ENCODE results near the gene STEAP1B. TPM values are rescaled to one million over a fixed set of nuclear protein-coding genes. Genes with fewer than 3 reads are reported as not detected.

Gene STEAP1B
- polyA plus RNA-seq, 3 donors: 0.16 TPM; not detected in 2

DNA sequence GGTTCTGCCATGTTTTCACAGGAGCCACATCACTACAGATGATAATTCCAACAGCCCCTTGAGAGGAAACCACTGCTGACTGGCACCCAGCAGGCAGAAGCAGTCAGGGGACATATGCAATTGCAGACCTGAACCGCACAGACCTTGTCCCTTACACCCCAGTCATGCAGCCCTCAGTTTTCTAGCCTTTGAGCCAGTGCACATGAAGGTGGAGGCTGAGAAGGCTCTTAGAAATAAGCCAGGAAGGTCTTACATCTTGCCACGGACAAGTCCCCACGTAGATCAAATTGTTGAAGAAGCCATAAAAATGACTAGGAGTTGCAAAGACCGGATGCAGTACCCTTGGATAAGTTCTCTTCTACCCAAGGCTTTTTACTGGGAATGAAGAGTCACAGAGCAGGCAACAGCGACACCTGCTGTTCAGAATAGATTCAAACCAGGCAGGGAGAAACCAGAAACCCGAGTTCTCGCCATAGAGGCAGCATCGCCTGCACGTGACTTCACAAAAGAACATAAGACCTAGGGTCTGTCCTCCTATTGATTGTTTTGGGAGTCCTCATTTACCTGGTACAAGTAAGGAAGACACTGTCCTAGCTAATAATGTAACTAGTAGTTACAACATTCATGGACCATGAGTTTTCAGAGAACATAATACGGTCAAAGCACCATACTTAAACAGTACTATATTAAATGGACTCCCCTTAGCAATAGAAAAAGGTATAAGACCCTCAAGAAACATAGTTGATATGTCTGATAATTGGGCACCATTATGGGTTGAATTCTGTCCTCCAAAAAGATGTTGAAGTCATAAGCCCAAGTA is 11.1 kb downstream of the STEAP1B start:
- Mint-ChIP-seq H3K4me1 (no peaks in the 10 kb centered on the region), H3K27me3 (ENCODE audit: low read depth in 3 of 3) (peaks cover 0 to 15% (median 6%) of the 10 kb centered on the region in 3 donors), H3K36me3 (no peaks in the 10 kb centered on the region), H3K4me3 (no peak overlapping the region), H3K9me3 (no peaks in the 10 kb centered on the region), H3K27ac (no peak overlapping the region)
- Histone ChIP-seq H3K9ac (ENCODE audit: insufficient read depth, low read length, poor library complexity, severe bottlenecking) (no peak overlapping the region), H3K4me3 (replicated peaks in 1 of 3; ENCODE audit: low read depth in 2 of 3, low read length in 3 of 3) (no peak overlapping the region), H3K4me1 (ENCODE audit: control insufficient read depth in 1 of 2, insufficient read depth in 2 of 2, low read length in 2 of 2) (no peaks in the 10 kb centered on the region), H3K9me3 (replicated peaks in 1 of 2; ENCODE audit: control insufficient read depth in 1 of 2, insufficient read depth in 1 of 2, low read length in 2 of 2) (no peaks in the 10 kb centered on the region), H3K27me3 (ENCODE audit: control insufficient read depth in 2 of 2, insufficient read depth in 2 of 2, low read length in 2 of 2) (peaks cover 0 to 2% of the 10 kb centered on the region in 2 donors), H2AFZ (ENCODE audit: insufficient read depth, low read depth, low read length, poor library complexity, severe bottlenecking) (no peak overlapping the region), H3K4me2 (replicated peaks; ENCODE audit: extremely low read depth, low read length, poor library complexity, severe bottlenecking) (no peak overlapping the region), H3K27ac (ENCODE audit: low read depth in 1 of 2, low read length in 2 of 2) (no peak overlapping the region), H4K20me1 (ENCODE audit: insufficient read depth, low read length) (no peaks in the 10 kb centered on the region), H3K36me3 (replicated peaks in 1 of 2; ENCODE audit: control insufficient read depth in 1 of 2, insufficient read depth in 2 of 2, low read length in 2 of 2) (no peaks in the 10 kb centered on the region), H3K79me2 (ENCODE audit: insufficient read depth, low read length) (no peaks in the 10 kb centered on the region)
- intact Hi-C loops (cut with micrococcal nuclease): loop anchor here (2.0 kb wide), 1 partner anchor 378 kb away; no protein-coding TSS in a partner anchor
- 0% methylated on average over 6 of the region's 10 CpGs for WGBS (ENCODE audit: insufficient coverage)
- peak; percentile 92 for TF ChIP-seq CTCF (IDR thresholded peaks at IDR 0.05)
- DNase-seq: peak; percentile 32 to 58 (median 57)

DNA sequence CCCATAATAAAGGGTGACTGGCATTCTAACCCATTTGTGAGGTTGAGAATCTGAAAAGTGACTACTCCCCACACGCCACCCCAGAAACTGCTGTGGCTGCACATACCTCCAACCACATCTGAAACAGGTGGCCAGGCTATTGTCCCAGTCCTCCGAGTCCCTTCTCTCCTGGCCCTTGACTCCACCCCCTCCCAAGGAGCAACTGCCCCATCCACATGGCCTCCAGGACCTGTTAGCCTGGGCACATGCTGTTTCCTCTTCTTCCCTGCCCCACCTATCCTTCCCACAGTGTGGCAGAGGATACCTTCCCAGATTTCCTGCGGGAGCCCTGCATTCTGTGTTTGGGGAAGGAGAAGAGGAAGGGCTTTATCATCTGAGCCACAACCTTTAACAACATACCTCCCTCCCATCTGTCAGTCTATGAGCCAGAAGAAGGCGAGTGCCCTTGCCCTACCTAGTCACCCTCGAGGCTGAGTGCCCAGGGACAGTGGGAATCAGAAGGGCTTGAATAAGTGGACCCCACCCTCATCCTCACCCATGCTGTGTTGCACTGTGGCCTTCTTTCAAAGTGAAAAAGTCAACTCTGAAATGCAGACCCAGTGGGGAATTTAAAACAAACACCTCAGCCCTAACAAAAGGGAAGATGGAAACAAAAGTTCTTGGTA is 11.9 kb downstream of the STEAP1B start:
- H2AFZ ChIP-seq (ENCODE audit: insufficient read depth, low read depth, low read length, poor library complexity, severe bottlenecking): no peak overlapping the region
- no peaks in the 10 kb centered on the region for H3K79me2 ChIP-seq (ENCODE audit: insufficient read depth, low read length)
- no peak overlapping the region for H3K4me3 ChIP-seq (replicated peaks in 1 of 3; ENCODE audit: low read depth in 2 of 3, low read length in 3 of 3)
- H3K9me3 ChIP-seq (replicated peaks in 1 of 2; ENCODE audit: control insufficient read depth in 1 of 2, insufficient read depth in 1 of 2, low read length in 2 of 2): no peaks in the 10 kb centered on the region
- no peak for DNase-seq
- H3K4me1 Mint-ChIP-seq: peaks cover 5% of the 10 kb centered on the region
- 77% methylated on average over 4 of the region's 5 CpGs for WGBS (ENCODE audit: insufficient coverage)
- TF ChIP-seq CTCF (IDR thresholded peaks at IDR 0.05): no peak
- H3K4me1 ChIP-seq (ENCODE audit: control insufficient read depth in 1 of 2, insufficient read depth in 2 of 2, low read length in 2 of 2): no peaks in the 10 kb centered on the region
- H3K27ac ChIP-seq (ENCODE audit: low read depth in 1 of 2, low read length in 2 of 2): no peak overlapping the region
- H3K9ac ChIP-seq (ENCODE audit: insufficient read depth, low read length, poor library complexity, severe bottlenecking): no peak overlapping the region
- no peaks in the 10 kb centered on the region for H4K20me1 ChIP-seq (ENCODE audit: insufficient read depth, low read length)
- intact Hi-C loops (cut with micrococcal nuclease): loop anchor here (2.0 kb wide), 1 partner anchor 377 kb away; no protein-coding TSS in a partner anchor
- H3K27me3 Mint-ChIP-seq (ENCODE audit: low read depth in 3 of 3): peaks cover 5 to 15% (median 6%) of the 10 kb centered on the region in 3 donors
- no peak overlapping the region for H3K4me3 Mint-ChIP-seq
- peaks cover 0 to 2% (median 0%) of the 10 kb centered on the region in 7 donors for H3K9me3 Mint-ChIP-seq
- no peak overlapping the region for H3K4me2 ChIP-seq (replicated peaks; ENCODE audit: extremely low read depth, low read length, poor library complexity, severe bottlenecking)
- no peaks in the 10 kb centered on the region for H3K36me3 Mint-ChIP-seq
- H3K27ac Mint-ChIP-seq: no peak overlapping the region
- H3K36me3 ChIP-seq (replicated peaks in 1 of 2; ENCODE audit: control insufficient read depth in 1 of 2, insufficient read depth in 2 of 2, low read length in 2 of 2): no peaks in the 10 kb centered on the region
- H3K27me3 ChIP-seq (ENCODE audit: control insufficient read depth in 2 of 2, insufficient read depth in 2 of 2, low read length in 2 of 2): peaks cover 0 to 2% of the 10 kb centered on the region in 2 donors
